ENCODE measurements around the gene RYR1. TPM values are rescaled to one million over a fixed set of nuclear protein-coding genes. Genes with fewer than 3 reads are reported as not detected.

The RYR1 gene
- total RNA-seq, 4 donors from 2014 or later: 8.4 to 35.1 (median 16.6) TPM

- no peak for DNase-seq (ENCODE audit: low spot score in 2 of 2)
- no peak for TF ChIP-seq CTCF (IDR thresholded peaks at IDR 0.05)
- no peak for TF ChIP-seq POLR2A (IDR thresholded peaks at IDR 0.05)
- intact Hi-C loops (cut with DNase I; ENCODE audit: low total_unique reads): no loop called here
- WGBS, 2 donors: 44 to 58% methylated on average over 24 to 27 of the region's 61 CpGs
- no peak overlapping the region for H3K4me3 ChIP-seq (ENCODE audit: low read depth, poor library complexity, severe bottlenecking)
Observed at GRCh38 chr19:38386300-38386970, 47.1 kb upstream of the RYR1 start.

- WGBS, 2 donors: 3 to 4% methylated on average over 20 to 25 of the region's 36 CpGs
- H3K4me3 ChIP-seq (ENCODE audit: low read depth, poor library complexity, severe bottlenecking): no peak overlapping the region
- peak in 1 of 2 donors; percentile 89 for DNase-seq (ENCODE audit: low spot score in 2 of 2)
- no peak for TF ChIP-seq CTCF (IDR thresholded peaks at IDR 0.05)
- TF ChIP-seq POLR2A (IDR thresholded peaks at IDR 0.05): no peak
- intact Hi-C loops (cut with DNase I; ENCODE audit: low total_unique reads): no loop called here
Observed at GRCh38 chr19:38386971-38387549, 46.4 kb upstream of the RYR1 start.

GRCh38 chr19:38387550-38388348, 45.7 kb upstream of the RYR1 start, which contains the start of gene GGN:
GGN (minus strand) TSS chr19:38388034; CDS start chr19:38387261, 773 bp downstream.
- intact Hi-C loops (cut with DNase I; ENCODE audit: low total_unique reads): no loop called here
- TF ChIP-seq CTCF (IDR thresholded peaks at IDR 0.05): no peak
- no peak for TF ChIP-seq POLR2A (IDR thresholded peaks at IDR 0.05)
- peak within 1 kb of the TSS; percentile 21 for H3K4me3 ChIP-seq (ENCODE audit: low read depth, poor library complexity, severe bottlenecking)
- DNase-seq (ENCODE audit: low spot score in 2 of 2): peak; percentile 86 to 97
- 2 to 3% methylated on average over 46 to 51 of the region's 51 CpGs for WGBS, 2 donors

- 0 to 3% methylated on average over 15 to 27 of the region's 46 CpGs for WGBS, 2 donors
- no peak for DNase-seq (ENCODE audit: low spot score in 2 of 2)
- intact Hi-C loops (cut with DNase I; ENCODE audit: low total_unique reads): no loop called here
- TF ChIP-seq POLR2A (IDR thresholded peaks at IDR 0.05): no peak
- no peak for TF ChIP-seq CTCF (IDR thresholded peaks at IDR 0.05)
- peak within 1 kb of the TSS; percentile 21 for H3K4me3 ChIP-seq (ENCODE audit: low read depth, poor library complexity, severe bottlenecking)
Observed at GRCh38 chr19:38388349-38389100, 45.0 kb upstream of the RYR1 start, which contains the start of gene SPRED3. SPRED3 (plus strand) TSS chr19:38388697; CDS start chr19:38390303, 1,606 bp downstream.

GRCh38 chr19:38389101-38389925, 44.2 kb upstream of the RYR1 start:
- 8 to 14% methylated on average over 25 to 27 of the region's 28 CpGs for WGBS, 2 donors
- H3K4me3 ChIP-seq (ENCODE audit: low read depth, poor library complexity, severe bottlenecking): no peak overlapping the region
- intact Hi-C loops (cut with DNase I; ENCODE audit: low total_unique reads): no loop called here
- TF ChIP-seq CTCF (IDR thresholded peaks at IDR 0.05): no peak
- DNase-seq (ENCODE audit: low spot score in 2 of 2): no peak

Measured in lower leg skin (tissue), 4 donors.